GM12873 (cell line): Measurements from ENCODE around the gene PSMB8.

Experiments used
- CTCF ChIP-seq: IDR thresholded peaks from 2 replicates; pipeline ENCODE4 v1.5.1; 2012; ENCODE audit warnings: low read depth, mild to moderate bottlenecking, moderate library complexity, low read length, control low read depth; ENCODE audit not compliant: insufficient read depth; ENCODE audit errors: missing control alignments

Gene PSMB8

GRCh38 chr6:32854376-32855178 lies 10.7 kb upstream of the PSMB8 start:
- TF ChIP-seq CTCF, result no peak

- peak; percentile 76 for TF ChIP-seq CTCF
Measured at GRCh38 chr6:32853541-32854375, 9.9 kb upstream of the PSMB8 start, which contains the start of the genes PSMB9 and TAP1. TSS of gene PSMB9 (plus strand) at chr6:32854192. CDS start at chr6:32854230, 38 bp downstream. TSS of gene TAP1 (minus strand) at chr6:32853704. CDS start at chr6:32853636, 68 bp downstream.

GRCh38 chr6:32852844-32853540 lies 9.1 kb upstream of the PSMB8 start:
- no peak for TF ChIP-seq CTCF

GRCh38 chr6:32852018-32852843 lies 8.4 kb upstream of the PSMB8 start:
- TF ChIP-seq CTCF, result no peak

GRCh38 chr6:32851025-32851424 lies 7.2 kb upstream of the PSMB8 start:
- TF ChIP-seq CTCF, result no peak

- TF ChIP-seq CTCF, result no peak
Measured at GRCh38 chr6:32849126-32849525, 5.3 kb upstream of the PSMB8 start.
